ENCODE measurements around the gene GATD1.
A peak's percentile ranks its signal among the peaks of the same experiment; 100 is the strongest.

Gene GATD1

DNA sequence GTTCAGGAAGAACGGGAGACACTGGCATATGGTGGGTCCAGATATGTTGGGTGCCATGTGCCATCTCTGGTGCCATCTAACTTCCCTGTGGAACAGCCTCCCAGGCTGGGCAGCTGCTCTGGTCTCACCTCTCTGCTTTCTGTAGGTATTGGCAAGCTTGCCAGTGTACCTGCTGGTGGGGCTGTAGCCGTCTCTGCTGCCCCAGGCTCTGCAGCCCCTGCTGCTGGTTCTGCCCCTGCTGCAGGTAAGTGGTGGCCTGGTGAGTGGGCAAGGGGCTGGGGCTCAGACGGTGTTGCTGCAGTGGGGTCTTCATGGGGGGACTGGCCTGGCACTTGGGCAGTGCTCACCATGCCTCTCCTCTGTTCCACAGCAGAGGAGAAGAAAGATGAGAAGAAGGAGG lies 35.1 kb upstream of the GATD1 start:
- FAIRE-seq: no peak

DNA sequence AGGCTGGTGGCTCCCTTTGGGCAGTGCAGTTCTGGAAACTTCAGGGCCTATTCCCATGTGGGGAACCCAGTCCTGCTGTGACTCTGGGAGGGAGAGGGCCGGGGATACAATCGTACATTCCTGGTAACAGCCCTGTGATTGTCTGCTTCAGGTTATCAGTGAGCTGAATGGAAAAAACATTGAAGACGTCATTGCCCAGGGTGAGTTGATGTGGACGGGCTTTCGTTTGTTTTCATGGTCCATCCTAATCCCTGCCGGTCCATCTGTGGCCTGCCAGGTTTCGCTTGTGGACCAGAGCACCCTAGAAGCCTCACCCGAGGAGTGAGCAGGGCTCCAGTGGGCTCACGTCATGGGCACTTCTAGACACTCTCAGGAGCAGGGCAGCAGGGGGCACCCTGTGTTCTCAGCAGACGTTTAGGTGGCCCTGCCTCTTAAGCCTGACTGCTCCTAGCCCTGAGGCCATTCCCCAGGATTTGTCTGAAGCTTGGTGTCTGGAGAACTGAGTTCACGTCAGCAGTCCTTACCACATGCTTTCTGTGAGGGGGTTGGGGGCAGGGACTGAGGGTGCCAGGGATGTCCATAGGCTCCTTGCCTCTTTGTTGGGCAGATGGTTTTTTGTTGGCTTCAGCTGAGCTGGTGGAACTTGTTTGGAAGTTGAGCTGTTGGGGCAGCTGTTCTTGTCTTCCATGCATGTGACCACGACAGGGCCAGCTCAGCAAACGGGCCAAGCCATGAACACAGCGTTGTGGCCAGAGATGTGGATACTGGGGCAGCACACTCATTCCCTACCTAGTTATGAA lies 34.4 kb upstream of the GATD1 start:
- FAIRE-seq: no peak

DNA sequence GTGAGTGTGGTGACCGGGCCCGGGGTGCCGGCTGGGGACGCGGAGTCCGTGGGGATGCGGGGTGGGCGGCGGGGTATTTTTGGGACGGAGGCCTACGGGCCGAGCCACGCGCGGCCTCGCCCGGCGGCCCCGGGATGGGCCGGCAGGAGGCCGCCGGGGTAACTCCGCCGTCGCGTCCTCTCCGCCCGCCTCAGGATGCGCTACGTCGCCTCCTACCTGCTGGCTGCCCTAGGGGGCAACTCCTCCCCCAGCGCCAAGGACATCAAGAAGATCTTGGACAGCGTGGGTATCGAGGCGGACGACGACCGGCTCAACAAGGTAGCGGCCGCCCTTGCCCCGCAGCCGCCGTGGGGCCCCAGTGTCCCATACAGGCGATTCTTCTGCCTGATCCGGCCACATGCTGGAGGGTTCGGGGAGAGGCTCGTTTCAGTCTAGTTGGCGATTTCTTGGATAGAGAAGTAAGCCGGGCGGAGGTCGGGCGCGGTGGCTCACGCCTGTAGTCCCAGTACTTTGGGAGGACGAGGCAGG lies 32.8 kb upstream of the GATD1 start:
- FAIRE-seq: no peak

DNA sequence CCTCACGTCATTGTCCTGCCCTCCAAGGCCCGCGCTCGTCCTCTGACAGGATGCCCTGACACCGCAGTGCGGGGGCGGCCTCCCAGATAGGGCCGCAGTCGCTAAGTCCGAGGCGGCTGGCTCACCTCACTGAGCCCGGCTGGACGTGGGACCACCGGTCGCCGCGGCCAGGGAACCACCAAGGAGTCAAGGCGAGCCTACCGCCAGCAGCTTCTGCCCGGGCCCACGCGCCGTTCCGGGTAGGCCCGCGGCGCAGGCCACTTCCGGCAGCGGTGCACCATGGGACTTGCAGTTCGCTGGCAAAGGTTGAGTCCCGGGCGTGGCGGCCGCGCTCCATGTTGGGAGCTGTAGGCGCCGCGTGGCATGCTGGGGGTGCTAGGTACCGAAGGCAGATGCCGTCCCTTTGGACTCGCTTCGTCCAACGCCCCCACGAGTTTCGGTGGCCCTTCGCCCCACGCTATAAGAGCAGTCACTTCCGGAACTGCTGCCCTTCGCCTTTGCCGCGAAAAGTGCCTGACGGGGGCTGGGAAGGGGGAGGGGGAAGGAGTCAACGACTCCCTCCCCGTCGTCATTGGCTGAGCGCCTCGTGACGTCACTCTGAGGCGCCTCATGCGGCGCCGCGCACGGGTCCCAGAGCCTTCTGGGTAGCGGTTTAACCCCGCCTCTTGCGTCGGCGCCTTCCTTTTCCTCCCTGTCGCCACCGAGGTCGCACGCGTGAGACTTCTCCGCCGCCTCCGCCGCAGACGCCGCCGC lies 32.2 kb upstream of the GATD1 start, which contains the start of gene RPLP2:
Gene RPLP2, plus strand, starts transcription at position 681 of the 753 bp plus-strand sequence. CDS start 268 bp downstream, outside the sequence.
- peak; percentile 86 for FAIRE-seq

DNA sequence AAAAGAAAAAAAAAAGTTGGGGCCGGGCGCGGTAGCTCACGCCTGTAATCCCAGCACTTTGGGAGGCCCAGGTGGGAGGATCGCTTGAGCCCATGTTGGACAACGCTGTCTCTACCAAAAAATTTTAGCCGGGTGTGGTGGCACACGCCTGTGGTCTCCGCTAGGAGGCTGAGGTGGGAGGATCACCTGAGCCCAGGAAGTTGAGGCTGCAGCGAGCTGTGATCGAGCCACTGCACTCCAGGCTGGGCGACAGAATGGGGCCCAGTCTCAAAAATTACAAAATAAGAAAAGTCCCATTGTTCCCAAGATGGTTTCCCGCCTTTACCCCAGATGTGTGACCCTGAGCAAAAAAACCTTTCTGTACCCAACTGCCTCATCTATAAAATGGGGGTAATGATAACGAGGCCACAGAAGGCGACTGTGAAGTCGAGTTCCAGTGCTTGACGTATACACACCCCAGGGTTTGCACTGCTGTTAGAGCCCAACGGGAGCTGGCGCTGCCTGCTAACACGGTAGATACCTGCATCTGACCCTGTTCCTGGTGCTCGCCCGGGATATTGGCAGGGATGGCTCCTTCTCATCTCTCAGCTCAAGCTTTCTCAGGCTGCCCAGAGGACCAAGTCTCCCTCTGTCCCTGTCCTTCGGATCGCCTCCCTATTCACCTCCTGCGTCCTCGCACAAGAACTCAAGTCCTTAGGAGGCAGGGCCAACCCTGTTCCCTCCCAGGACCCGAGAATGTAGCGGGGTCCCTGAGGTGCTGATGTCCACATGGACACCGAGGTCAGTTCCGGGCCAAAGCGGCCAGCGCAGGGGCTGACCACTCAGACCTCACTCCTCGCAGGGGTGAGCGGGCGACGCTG lies 31.4 kb upstream of the GATD1 start:
- FAIRE-seq: no peak

DNA sequence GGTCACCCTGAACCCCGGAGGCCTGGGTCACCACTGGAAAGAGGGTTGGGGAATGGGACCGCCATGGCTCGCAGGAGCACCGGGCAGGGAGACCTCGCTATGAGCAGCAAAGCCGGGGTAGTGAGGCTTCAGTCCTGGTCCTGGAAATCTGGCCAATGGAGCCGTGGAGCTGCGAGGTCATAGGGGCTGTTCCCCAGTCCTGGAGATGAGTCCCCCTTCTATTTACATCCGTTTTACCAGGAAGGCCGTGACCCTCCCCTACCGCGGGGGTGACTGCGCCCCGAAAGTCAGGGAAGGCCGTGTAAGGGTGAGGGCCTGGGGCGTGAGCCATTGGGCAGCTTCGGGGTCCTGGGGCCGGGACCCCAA lies 27.3 kb upstream of the GATD1 start:
- no peak for FAIRE-seq

DNA sequence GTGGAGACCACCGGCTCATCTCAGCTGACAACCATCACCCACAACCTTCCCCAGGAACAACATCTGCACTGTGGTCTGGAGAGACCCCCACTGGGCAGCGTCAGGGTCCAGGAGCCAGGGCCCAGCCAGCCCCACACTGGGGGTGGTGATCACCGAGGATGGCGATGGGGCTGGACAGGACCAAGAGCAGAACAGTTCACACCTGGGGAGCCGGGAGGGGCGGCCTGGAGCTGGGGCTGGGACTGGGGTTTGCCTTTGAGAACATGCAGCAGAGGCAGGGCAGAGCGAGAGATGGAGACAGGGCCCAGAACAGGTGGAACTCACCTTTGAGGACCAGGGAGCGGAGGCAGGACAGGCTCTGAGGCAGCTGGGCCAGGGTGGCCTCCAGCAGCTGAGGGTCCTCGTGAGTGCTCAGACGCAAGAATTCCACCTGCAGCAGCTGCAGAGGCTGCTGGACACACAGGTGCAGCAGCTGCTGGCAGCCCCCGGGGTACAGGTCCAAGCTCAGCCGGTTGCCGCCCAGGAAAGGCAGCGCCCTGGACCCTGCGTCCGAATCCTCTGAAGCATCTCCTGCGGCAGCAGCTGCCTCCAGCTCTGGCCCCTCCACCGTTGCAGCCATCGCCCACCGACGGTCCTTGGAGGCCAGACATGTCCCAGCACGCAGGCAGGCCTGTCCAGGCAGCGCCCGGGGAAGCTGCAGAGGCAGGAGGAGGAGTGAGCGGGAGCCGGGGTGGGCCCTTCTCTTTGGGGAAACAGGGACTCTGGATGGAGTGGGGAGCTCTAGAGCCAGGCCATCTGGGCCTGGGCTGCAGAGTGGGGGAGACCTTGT lies 26.7 kb upstream of the GATD1 start:
- no peak for FAIRE-seq

DNA sequence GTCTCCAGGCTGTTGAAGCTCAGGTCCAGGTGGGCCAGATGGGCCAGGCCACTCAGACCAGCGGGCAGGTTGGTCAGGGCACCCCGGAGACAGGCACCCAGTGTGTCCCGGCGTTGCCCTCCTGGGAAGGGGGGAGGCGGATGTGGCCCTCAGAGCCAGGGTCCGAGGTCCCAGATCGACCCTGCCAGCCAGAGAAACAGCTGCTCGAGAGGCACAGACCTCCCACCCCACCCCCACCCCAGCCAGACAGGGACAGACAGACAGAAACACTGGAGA lies 26.1 kb upstream of the GATD1 start:
- FAIRE-seq: no peak

DNA sequence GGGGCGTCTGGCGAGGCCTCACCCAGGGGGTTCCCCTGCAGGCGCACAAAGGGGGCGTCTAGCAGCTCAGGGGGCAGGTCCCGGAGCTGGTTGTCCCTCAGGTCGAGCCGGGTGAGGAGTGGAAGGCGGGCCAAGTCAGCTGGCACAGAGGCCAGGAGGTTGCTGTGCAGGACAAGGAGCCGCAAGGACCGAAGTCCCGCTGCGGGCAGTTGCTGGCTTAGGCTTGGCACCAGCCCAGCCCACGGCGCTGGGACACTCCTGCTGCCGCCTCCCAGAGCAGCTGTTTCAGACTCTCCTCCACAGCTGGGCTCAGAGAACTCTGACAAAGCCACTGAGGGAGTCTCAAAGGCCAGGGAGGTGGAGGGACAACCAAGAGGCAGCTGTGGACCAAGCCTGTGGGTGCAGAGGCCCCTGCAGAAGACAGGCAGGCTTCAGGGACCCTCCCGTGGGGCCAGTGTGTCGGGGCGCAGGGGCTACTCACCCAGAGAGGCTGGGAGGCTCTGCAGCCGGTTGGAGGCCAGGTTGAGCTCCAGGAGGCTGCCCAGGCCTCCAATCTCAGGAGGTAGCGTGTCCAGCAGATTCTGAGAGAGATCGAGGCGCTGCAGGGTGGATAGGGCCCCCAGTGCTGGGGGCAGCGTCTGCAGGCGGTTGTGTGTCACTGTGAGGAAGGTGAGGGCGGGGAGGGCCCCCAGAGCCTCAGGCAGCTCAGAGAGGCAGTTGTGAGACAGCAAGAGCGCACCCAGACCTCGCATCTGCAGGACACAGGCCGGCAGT lies 25.6 kb upstream of the GATD1 start:
- FAIRE-seq: no peak

DNA sequence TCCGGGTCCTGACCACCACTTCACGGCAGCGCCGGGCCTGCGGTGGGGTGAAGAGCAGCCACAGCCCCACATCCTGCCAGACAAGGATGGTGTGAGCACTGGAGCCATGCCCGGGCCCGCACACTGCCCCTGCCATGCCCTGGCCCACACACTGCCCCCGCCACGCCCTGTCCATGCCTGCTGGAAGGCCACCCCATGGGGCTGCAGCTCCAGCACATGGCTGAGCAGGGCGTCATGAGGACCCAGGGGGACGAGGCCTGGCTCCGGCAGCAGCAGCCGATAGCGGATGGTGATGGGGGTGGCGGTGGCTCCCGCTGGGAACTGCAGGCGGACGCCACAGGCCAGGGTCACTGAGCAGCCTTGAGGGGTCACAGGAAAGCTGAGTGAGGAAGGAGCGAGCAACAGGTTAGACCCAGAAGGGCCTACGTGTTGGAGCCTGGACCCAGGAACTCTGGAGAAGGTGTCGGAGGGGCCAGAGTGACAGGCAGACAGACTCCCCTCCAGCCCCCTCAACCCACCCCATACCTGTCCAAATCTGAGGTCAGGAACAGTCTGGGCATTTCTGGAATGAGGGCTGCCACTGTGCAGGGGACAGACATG lies 24.8 kb upstream of the GATD1 start:
- no peak for FAIRE-seq

DNA sequence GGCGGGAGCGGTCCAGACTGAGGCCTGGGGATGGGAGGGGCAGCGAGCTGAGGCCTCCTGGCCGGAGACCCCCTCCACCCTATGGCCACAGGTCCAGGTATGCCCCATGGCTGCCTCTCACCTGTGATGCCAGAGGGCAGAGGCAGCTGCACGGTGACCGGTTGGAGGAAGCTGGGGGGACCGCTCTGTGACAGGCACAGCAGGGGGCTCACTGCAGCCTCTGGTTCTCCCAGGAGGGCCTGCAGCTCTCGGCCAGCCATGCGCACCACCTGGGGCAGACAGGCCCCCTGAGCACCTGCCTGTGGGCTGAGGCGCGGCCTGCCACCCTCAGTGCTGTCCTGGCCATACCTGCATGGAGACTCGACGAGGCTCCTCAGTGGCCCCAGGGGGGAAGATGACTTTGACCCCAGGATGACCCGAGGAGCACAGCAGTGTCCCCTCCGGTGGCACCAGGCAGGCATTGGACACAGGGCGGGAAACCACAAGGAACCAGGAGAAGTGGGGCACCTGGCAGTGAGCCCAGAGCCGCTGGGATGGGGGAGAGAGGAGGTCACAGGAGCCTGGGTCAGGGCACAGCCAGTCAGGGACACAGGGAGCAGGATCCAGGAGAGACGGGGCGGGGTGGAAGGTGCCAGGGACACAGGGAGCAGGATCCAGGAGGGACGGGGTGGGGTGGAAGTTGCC lies 24.0 kb upstream of the GATD1 start:
- FAIRE-seq: no peak

DNA sequence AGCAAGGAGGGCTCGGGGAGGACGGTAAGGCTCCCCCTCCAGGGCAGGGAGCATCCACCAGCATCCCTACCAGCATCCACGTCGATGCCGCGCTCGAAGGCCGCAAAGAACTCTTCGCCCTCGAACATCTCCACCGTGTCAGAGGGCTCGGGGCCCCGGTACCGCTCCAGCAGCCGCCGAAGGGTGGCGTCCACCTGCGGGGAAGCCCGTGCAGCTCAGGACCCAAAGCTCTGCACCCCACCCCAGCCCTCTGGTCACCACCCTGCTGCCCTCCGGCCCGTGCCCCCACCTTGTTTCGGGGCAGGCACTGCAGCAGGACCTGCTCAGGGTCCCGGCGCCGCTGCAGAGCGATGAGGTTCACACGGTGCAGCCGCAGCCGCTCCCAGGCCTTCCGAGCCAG lies 23.2 kb upstream of the GATD1 start:
- FAIRE-seq: no peak

DNA sequence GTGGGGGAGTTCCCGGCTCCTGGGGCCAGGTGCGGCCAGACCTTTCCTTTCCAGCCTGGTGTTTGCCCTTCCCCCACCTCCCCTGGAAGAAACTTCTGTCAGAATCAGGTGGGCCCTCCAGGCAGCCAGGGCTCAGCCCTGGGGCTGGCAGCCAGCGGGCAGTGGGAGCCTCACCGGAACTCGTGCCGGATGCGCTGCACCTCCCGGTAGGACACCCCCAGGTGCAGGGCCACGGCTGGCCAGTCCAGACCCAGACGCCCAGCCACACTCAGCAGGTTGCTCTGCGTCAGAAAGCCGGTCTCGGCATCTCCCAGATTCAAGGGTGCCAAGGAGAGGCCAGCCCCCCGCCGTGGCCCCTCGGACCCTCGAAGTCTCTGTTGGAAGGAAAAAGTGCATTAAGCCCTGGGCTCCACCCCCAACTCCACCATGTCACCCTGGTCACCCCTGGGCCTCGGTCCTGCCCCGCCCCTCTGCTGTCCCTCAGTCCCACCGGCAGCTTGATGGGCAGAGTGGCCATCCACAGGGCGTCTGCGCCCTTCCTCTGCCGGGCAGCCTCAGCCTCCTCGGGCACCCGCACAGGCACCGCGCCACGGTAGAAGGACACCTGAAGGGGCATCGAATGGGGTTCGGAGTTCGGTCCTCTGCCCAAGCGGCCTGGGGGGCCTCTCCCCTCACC lies 22.5 kb upstream of the GATD1 start:
- FAIRE-seq: no peak

DNA sequence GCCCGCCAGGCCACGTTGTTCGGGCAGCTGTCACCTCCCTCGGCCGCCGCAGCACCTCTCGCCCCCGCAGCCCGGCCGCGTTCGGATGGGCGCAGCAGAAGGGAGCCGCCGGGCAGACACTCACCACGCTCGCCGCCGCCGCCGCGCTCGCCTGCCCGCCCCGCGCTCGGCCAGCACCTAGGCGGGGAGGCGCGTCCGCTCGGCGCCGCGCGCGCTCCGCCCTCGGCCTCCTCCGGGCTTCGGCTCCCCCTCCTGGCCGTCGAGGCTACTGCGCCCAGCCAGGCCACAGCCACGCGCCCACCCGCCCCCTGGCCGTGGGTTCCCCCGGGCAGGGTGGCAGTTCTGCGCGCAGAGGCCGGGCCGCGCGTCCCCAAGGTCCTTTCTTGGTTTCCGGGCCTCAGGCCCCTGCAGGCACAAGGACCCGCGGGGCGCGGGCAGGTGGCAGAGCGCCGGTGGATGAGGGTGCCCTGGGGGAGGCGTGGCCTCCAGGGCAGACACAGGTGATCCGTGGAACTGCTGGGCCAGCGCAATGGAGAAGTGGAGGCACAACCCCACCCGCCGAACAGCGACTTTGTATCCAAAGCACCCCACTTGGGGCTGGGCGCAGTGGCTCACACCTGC lies 20.9 kb upstream of the GATD1 start, which contains the start of gene SLC25A22:
Gene SLC25A22, minus strand, starts transcription at position 189 of the 621 bp plus-strand sequence. CDS start 3,275 bp downstream, outside the sequence.
- FAIRE-seq: no peak

DNA sequence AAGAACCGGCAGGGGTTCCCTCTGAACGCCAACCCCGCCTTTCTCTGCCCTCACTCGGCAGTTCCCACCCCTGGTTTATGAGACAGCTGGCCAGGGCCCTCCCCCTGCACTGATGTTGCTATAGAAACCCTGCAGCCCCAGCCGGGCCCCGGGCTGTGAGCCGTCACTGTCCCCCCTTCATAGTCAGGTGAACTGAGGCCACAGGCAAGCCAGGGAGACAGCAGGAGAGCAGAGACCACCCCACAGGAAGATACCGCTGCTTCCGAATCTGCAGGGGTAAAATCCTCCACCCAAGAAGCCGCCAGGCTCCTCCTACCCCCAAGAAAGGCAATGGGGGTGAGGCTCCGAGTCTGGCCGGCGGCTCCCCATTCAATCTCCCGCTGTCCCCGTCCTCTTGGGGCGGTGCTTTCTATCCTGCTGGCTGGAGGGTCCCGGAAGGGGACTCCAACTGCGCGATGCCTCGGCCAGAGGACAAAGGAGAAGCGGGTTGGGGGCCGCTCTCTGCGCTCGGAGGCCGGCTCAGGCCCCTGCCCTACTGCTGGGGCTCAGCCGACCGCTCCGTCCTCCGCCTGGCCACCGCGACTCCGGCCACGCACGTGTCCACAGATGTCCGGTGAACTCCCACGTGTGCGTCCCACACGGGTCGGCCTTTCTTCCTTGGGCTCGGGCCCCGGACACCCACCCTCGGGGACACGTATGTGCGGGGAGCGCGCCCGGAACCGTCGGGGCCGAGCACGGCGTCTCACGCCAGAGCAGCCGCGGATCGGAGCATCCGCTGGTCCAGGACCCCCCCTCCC lies 20.2 kb upstream of the GATD1 start:
- no peak for FAIRE-seq

DNA sequence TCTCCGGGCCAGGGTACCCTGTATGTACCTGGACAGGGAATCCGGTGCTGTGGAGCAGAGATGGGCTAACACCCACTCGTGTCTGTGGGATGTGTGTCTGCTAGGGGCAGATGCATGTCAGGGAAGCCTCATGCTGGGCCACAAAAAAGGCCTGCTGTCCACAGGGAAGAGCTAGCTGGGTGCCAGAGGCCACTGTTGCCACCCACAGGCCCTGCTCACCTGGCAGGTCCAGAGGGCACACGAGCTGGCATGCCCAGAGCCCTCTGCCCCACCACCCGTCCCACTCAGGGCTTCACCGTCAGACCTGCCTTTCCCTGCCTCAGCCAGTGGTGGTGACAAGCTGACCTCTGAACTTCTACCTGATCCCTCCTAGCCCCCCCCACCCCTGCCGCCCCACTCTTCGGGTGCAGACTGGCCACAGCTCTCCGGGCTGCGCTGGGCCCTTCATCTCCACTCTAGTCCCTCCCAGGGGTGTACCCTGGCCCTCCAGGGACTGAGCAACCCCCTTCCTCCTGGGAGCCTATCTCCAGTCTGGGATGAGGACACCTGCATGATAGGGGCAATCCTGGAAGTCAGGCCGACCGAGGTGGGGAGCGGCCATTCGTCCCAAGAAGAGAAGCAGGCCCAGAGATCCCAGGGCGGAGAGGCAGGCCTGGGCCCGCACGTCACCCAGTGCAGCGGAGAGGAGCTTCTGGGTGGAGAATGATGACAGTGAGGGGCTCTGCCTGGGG lies 19.4 kb upstream of the GATD1 start:
- no peak for FAIRE-seq

DNA sequence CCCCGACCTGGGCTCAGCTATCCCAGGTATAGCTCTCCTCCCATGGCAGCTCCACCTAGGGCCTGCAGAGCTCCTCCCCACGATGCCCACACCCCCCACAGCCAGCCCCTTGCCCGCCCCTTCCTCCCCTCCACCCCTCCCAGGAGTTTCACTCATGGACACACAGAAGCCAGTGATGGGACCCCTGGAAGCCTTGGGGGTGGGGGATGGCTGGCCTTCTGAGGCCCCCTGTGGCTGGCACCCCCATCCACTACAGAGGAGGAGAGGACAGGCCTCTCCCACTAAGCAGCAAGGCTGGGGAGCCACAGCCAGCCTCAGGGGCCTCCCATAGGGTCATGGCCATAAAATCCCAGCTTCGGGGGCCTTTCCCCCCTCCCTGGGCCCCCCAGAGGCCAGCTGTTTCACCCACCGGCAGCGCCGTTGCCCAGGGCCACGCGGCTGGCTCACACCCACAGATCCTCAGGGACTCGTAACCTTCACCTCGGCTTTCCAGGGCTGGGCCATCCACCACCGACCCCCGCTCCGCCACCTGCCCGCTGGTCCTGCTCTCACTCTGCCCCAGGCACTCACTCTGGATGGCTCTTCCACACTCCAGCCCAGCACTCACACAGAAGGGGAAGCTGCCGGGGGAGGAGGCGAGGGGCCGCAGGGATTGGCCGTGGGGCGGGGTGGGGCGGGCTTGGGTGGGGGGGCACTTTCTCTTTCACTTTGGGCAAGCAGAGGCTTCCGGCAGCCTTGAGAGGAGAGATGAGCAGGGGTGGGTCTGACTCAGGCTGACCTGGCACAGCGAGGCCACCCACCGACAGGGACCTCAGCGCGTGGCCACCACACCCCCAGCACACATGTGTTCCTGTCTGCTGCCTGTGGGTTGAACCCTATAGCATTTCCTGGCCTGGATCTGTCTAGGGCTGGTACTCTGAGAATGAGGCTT lies 18.6 kb upstream of the GATD1 start:
- FAIRE-seq: no peak

Data from A204.1 (cell line).